Spinal cord (tissue), 10 donors: ENCODE data around the gene PSME1. TPM values are rescaled to one million over a fixed set of nuclear protein-coding genes. Genes with fewer than 3 reads are reported as not detected.

ENCODE experiments used
- DNase-seq, 6 donors: peaks; one replicate each; pipeline versions ENCODE4 v3.0.0 to v3.0.0-alpha.2; 2013 to 2015; ENCODE audit warnings: low spot score in 6 of 6, low read depth in 4 of 6
- H3K27ac ChIP-seq: one replicate; pipeline ENCODE4 v1.5.1; 2013; ENCODE audit warnings: low read depth, low read length, control low read depth
- H3K27me3 ChIP-seq: one replicate; pipeline ENCODE4 v1.6.1; 2013; ENCODE audit warnings: low read length; ENCODE audit not compliant: control insufficient read depth, insufficient read depth
- H3K36me3 ChIP-seq: one replicate; pipeline ENCODE4 v1.6.1; 2013; ENCODE audit warnings: low read length; ENCODE audit not compliant: control insufficient read depth, insufficient read depth
- H3K4me1 ChIP-seq: one replicate; pipeline ENCODE4 v1.6.1; 2013; ENCODE audit warnings: low read length; ENCODE audit not compliant: control insufficient read depth, insufficient read depth
- H3K4me3 ChIP-seq: one replicate; pipeline ENCODE4 v1.5.1; 2013; ENCODE audit warnings: low read depth, low read length, control low read depth
- H3K9me3 ChIP-seq: one replicate; pipeline ENCODE4 v1.6.1; 2013; ENCODE audit warnings: low read length; ENCODE audit not compliant: control insufficient read depth, insufficient read depth
- WGBS: methylation state at CpG from one replicate; pipeline ENCODE4 v1.1.5; 2013; ENCODE audit warnings: missing lambda C conversion rate; ENCODE audit not compliant: insufficient coverage; 5-methylcytosine and 5-hydroxymethylcytosine counted together
- polyA plus RNA-seq, 2 donors: library from polyadenylated mRNA; unstranded; fragments of 120-200 nt; gene quantifications; one replicate each; pipeline ENCODE4 v1.2.1, GENCODE V29; 2013; ENCODE audit not compliant: insufficient read length in 2 of 2
- total RNA-seq, 2 donors: library from RNA; depleted of rRNA in 1 of 2; stranded (reverse); fragments of 120-200 nt in 1 of 2; fragments of >200 nt in 1 of 2; gene quantifications; one replicate each; pipeline versions ENCODE4 v1.2.3 to v1.2.4, GENCODE V29; 2013 to 2014
- donor health status: healthy.

Gene PSME1
- total and polyA plus RNA-seq, 4 donors, result 49.0 to 134 (median 99.8) TPM

DNA sequence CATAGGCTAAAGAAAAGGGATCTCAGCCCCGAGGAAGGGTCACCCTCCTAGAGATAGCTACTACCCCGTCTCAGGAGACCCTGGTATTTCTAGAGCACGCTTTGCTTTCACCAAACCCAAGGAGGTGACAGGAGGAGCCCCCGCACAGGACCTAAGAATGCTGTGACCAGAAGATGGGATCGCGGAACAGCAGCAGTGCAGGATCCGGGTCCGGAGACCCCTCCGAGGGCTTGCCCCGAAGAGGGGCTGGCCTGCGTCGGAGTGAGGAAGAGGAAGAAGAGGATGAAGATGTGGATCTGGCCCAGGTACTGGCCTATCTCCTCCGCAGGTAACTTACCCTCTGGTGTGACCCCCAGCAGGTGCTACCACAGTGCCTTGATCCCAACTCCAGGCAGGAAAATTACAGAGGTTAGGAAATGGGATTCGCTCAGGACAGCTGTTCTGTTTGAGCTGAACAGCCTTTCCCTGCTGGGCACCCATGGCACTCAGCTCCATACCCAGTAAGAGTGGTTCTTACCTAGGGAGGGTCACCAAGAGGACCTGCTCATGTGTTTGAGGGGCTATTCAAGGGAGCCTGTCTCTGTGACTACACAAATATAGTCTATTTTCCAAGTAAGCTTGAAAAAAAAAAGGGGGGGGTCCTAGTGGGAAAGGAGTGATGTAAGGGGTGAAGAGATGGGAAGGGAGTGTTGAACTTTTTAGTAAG lies 20.4 kb upstream of the PSME1 start:
- no peaks in the 10 kb centered on the region for H3K27me3 ChIP-seq
- H3K4me3 ChIP-seq, result peak overlapping the region; percentile 93
- peak overlapping the region; percentile 100 for H3K27ac ChIP-seq
- WGBS, result 0% methylated on average over 13 of the region's 14 CpGs
- no peak for DNase-seq
- peaks cover 26% of the 10 kb centered on the region for H3K36me3 ChIP-seq
- H3K9me3 ChIP-seq, result no peaks in the 10 kb centered on the region
- peaks cover 14% of the 10 kb centered on the region for H3K4me1 ChIP-seq

DNA sequence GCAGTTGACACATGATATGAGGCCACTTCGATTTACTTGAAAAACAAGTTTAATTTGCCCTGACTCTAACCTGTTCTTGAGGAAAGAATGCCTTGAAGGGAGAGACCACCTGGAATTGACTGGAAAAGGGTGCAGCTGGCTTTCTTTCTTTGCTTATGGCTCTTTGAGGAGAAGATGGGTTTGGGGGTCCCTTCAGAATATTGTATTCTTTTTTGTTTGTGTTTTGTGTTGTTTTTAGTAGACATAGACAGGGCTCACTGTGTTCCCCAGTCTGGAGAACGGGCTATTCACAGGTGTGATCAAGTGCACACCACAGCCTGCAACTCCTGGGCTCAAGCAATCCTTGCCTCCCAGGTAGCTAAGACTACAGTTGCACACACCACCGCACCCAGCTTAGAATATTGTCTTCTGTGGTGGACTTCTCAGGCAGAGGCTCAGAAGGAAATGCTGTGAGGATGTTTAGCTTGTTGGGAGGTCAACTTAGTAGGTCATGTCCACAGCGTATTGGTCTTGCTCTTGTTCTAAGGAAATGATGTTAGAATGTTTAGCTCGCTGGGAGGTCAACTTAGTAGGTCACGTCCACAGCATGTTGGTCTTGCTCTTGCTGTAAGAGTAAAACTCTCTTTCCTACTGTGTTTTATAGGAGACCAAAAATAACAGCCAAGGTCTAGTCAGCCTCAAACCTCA lies 19.7 kb upstream of the PSME1 start:
- Histone ChIP-seq H3K36me3 (peaks cover 33% of the 10 kb centered on the region), H3K4me1 (peaks cover 14% of the 10 kb centered on the region), H3K27me3 (no peaks in the 10 kb centered on the region), H3K9me3 (no peaks in the 10 kb centered on the region), H3K27ac (no peak overlapping the region), H3K4me3 (no peak overlapping the region)
- WGBS, result 96% methylated on average over 3 of the region's 6 CpGs
- DNase-seq, result no peak

DNA sequence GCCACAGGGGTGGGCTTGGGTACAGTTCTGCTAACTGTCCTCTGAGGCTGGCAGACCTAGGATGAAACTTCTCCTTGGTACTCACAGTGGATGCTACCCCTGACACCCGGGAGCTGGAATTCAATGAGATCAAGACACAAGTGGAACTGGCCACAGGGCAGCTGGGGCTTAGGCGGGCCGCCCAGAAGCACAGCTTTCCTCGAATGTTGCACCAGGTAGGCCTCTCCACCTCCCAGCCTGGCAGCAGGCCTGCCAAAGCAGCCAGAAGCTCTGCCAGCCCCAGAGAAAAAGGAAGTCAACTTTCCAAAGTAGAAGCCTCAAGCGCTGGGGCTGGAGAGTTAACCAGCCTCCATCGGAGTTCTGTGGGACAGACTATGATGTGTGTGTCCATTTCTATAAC lies 18.8 kb upstream of the PSME1 start:
- Histone ChIP-seq H3K27me3 (no peaks in the 10 kb centered on the region), H3K27ac (no peak overlapping the region), H3K4me1 (peaks cover 14% of the 10 kb centered on the region), H3K9me3 (no peaks in the 10 kb centered on the region), H3K36me3 (peaks cover 43% of the 10 kb centered on the region), H3K4me3 (no peak overlapping the region)
- DNase-seq, result no peak
- 96% methylated on average over 5 of the region's 6 CpGs for WGBS

DNA sequence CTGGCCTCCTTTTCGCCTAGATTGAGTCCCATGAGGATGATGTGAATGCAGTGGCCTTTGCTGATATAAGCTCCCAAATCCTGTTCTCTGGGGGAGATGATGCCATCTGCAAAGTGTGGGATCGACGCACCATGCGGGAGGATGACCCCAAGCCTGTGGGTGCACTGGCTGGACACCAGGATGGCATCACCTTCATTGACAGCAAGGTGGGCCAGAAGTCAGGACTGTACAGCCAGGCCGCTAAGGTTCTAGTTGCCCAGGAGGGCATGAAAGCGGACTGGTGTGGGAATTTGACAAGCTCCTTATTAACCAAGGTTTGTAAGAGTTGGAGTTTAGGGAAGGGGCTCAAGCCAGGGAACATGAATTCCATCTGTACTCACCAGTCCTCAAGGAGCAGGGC lies 16.3 kb upstream of the PSME1 start:
- H3K4me1 ChIP-seq, result peaks cover 10% of the 10 kb centered on the region
- WGBS, result 100% methylated on average over 4 of the region's 6 CpGs
- no peaks in the 10 kb centered on the region for H3K27me3 ChIP-seq
- H3K36me3 ChIP-seq, result peaks cover 55% of the 10 kb centered on the region
- DNase-seq, result no peak
- no peaks in the 10 kb centered on the region for H3K9me3 ChIP-seq
- H3K4me3 ChIP-seq, result no peak overlapping the region
- H3K27ac ChIP-seq, result no peak overlapping the region

DNA sequence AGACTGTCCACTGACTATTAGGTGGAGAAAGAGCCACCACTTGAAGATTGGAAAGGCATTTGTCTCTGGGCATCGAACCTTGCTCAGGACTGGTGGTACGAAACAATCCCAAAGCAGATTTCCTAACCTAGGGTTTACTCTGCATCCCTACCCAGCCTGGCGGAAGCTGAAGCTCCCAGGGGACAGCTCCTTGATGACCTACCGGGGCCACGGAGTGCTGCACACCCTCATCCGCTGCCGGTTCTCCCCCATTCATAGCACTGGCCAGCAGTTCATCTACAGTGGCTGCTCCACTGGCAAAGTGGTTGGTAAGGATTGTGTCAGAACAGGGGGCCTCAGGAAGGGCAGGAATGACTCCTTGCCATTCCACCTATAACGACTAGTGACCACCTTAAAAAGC lies 14.8 kb upstream of the PSME1 start:
- Histone ChIP-seq H3K27ac (no peak overlapping the region), H3K27me3 (no peaks in the 10 kb centered on the region), H3K9me3 (no peaks in the 10 kb centered on the region), H3K4me3 (no peak overlapping the region), H3K4me1 (peaks cover 2% of the 10 kb centered on the region), H3K36me3 (peaks cover 55% of the 10 kb centered on the region)
- 100% methylated on average over 6 of the region's 8 CpGs for WGBS
- no peak for DNase-seq

DNA sequence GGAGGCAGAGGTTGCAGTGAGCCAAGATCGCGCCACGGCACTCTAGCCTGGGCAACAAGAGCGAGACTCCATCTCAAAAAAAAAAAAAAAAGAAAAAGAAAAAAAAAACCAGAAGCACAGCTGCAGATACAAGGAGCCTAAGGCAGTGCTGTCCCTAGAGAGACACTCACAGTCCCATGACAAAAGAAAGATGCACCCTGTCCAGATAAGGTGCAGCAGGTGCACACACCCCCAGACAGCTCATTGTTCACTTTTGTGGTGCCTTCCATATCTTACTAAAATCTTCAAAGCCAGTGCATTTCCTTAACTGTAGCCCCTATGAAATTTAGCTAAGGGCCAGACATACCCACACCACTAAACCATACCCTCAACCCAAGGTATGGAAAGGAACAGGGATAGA lies 13.6 kb upstream of the PSME1 start:
- Histone ChIP-seq H3K27me3 (no peaks in the 10 kb centered on the region), H3K36me3 (peaks cover 51% of the 10 kb centered on the region), H3K9me3 (no peaks in the 10 kb centered on the region), H3K4me3 (no peak overlapping the region), H3K4me1 (no peaks in the 10 kb centered on the region), H3K27ac (no peak overlapping the region)
- no CpG with 5 or more reads among the region's 4 CpGs for WGBS
- DNase-seq, result no peak

DNA sequence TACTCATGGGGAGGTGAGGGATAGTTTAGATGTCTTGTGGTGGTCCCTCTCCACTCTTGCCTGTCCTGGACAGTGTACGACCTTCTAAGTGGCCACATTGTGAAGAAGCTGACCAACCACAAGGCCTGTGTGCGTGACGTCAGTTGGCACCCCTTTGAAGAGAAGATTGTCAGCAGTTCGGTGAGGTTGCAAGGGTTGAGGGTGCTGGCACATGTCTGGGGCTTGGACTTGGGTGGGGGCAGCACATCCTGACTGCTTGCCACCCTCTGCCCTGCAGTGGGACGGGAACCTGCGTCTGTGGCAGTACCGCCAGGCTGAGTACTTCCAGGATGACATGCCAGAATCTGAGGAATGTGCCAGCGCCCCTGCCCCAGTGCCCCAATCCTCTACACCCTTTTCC lies 13.1 kb upstream of the PSME1 start:
- Histone ChIP-seq H3K4me1 (no peaks in the 10 kb centered on the region), H3K36me3 (peaks cover 51% of the 10 kb centered on the region), H3K27ac (no peak overlapping the region), H3K9me3 (no peaks in the 10 kb centered on the region), H3K27me3 (no peaks in the 10 kb centered on the region), H3K4me3 (no peak overlapping the region)
- DNase-seq, result no peak
- WGBS, result 91% methylated on average over 7 of the region's 8 CpGs

DNA sequence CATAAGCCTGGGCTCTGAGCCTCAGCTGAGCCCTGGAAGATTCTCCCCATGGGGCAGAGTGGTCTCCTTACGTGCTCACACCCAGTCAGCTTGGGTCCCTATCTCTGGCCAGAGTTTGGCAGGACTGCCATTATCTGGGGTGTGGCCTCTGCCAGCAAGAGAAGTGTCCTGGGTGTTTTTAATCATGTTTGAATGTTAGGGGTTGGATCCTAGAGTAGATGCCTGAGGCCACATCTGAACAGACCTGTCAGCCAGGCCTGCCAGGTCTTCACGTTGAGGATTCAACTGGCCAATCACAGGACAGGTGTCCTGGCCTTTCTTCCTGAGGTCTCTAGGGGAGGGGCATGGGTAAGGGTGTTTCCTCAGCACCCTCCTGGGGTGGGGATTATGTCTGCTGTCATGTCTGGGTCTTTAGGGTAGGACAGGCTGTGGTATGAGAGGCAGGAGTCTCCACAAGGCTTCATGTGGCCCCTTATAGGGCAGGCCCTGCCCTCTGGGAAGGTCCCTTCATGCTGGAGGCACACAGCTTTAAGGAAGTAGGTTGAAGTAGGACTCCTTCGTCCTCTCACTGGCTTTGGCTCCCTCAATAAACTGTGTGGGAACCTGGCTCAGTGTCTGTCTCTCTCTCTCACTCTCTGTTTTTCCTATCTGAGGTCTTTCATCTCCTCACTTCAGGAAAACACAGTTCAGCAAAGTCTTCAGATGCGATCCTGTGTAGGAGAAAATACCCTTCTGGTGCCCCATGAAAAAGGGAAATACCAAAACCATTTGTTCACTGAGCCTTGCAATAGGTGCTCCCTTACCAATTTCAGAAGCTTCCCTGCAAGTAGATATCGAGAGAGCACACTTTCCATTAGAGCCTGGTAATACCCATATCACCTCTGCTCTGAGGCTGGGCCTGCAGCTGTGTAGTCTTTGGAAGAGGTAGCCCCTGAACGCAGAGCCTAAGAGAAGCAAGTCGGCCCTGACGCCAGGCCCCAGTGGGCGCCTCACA lies 12.3 kb upstream of the PSME1 start:
- DNase-seq, result no peak
- Histone ChIP-seq H3K36me3 (peaks cover 45% of the 10 kb centered on the region), H3K27me3 (no peaks in the 10 kb centered on the region), H3K9me3 (no peaks in the 10 kb centered on the region), H3K4me1 (no peaks in the 10 kb centered on the region), H3K4me3 (no peak overlapping the region), H3K27ac (no peak overlapping the region)
- 88% methylated on average over 9 of the region's 9 CpGs for WGBS

DNA sequence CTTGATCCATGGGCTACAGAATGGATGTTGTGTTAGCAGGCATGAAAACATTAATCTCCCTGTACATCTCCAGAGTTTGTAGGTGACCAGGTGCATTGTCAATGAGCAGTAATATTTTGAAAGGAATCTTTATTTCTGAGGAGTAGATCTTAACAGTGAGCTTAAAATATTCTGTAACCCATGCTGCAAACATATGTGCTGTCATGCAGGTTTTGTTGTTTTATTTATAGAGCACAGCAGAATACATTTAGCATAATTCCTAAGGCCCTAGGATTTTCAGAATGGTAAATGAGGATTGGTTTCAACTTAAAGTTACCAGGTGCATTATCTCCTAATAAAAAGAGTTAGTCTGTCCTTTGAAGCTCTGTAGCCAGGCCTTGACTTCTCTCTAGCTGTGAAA lies 9.1 kb upstream of the PSME1 start:
- Histone ChIP-seq H3K27ac (no peak overlapping the region), H3K4me3 (no peak overlapping the region), H3K9me3 (no peaks in the 10 kb centered on the region), H3K4me1 (no peaks in the 10 kb centered on the region), H3K27me3 (no peaks in the 10 kb centered on the region), H3K36me3 (peaks cover 20% of the 10 kb centered on the region)
- DNase-seq, result no peak
